T-cell (primary cell): Measurements from ENCODE around the gene ETV5. TPM values are rescaled to one million over a fixed set of nuclear protein-coding genes. Genes with fewer than 3 reads are reported as not detected.

Experiments
- ATAC-seq, 4 experiments: fragments of 200-7000 bp in 3 of 4; fragments of 150-1000 bp in 1 of 4; cut with Tn5 transposase; replicated peaks in 1 of 4; 1 replicate in 3 of 4; 2 replicates in 1 of 4; pipeline ENCODE4 v1.10.0; 2021; ENCODE audit warnings: moderate library complexity in 3 of 4, mild to moderate bottlenecking in 2 of 4, moderate number of reproducible peaks in 1 of 4
- CTCF ChIA-PET, 2 donors: fragments of 300-600 bp; sonication (Branson Sonifier 250); formaldehyde crosslinking; loops; one replicate each; lab custom pipeline; 2022; ENCODE audit warnings: antibody characterized with exemption in 2 of 2; lab: Charles Lee
- POLR2A ChIA-PET, 2 donors: fragments of 300-600 bp; sonication (Branson Sonifier 250); formaldehyde crosslinking; loops; one replicate each; lab custom pipeline; 2022; ENCODE audit warnings: antibody characterized with exemption in 2 of 2; lab: Charles Lee
- DNase-seq, 35 experiments: peaks; one replicate each; pipeline versions ENCODE4 v3.0.0 to v3.0.0-alpha.2; 2013 to 2023
- H3K27ac ChIP-seq: one replicate; pipeline ENCODE4 v1.5.1; 2013; ENCODE audit warnings: low read length
- H3K27me3 ChIP-seq, 2 experiments: replicated peaks in 1 of 2; 1 replicate in 1 of 2; 2 replicates in 1 of 2; pipeline versions ENCODE4 v1.6.1 to v1.7.0; 2013; ENCODE audit warnings: low read length in 1 of 2, mixed read lengths in 1 of 2; ENCODE audit not compliant: control insufficient read depth in 2 of 2, insufficient read depth in 2 of 2; ENCODE audit errors: extremely low read depth in 1 of 2
- H3K36me3 ChIP-seq, 2 donors: 1 replicate in 1 of 2; 2 replicates in 1 of 2; pipeline versions ENCODE4 v1.6.1 to v1.7.0; 2013; ENCODE audit warnings: low read length in 1 of 2; ENCODE audit not compliant: control insufficient read depth in 2 of 2, insufficient read depth in 1 of 2; ENCODE audit errors: extremely low read depth in 1 of 2
- H3K4me1 ChIP-seq, 2 experiments: 1 replicate in 1 of 2; 2 replicates in 1 of 2; pipeline versions ENCODE4 v1.6.1 to v1.7.0; 2013; ENCODE audit warnings: low read length in 2 of 2, mixed read lengths in 1 of 2; ENCODE audit not compliant: insufficient read depth in 2 of 2, control insufficient read depth in 1 of 2; ENCODE audit errors: extremely low read depth in 1 of 2
- H3K4me3 ChIP-seq, 2 donors: 1 replicate in 1 of 2; 2 replicates in 1 of 2; pipeline versions ENCODE4 v1.5.1 to v1.7.0; 2013; ENCODE audit warnings: mild to moderate bottlenecking in 2 of 2, low read length in 1 of 2, moderate library complexity in 1 of 2; ENCODE audit not compliant: control insufficient read depth in 1 of 2; ENCODE audit errors: extremely low read depth in 1 of 2
- H3K9me3 ChIP-seq: 2 replicates; pipeline ENCODE4 v1.7.0; 2013
- H3K27ac Mint-ChIP-seq, 2 donors: one replicate each; pipeline ENCODE4 v1.8.0; 2020 to 2021; ENCODE audit warnings: mild to moderate bottlenecking in 2 of 2, mixed read lengths in 2 of 2
- H3K27me3 Mint-ChIP-seq, 2 donors: one replicate each; pipeline ENCODE4 v1.8.0; 2021 to 2022; ENCODE audit warnings: mixed read lengths in 2 of 2
- H3K36me3 Mint-ChIP-seq: one replicate; pipeline ENCODE4 v1.8.0; 2021; ENCODE audit warnings: mixed read lengths
- H3K4me1 Mint-ChIP-seq, 3 donors: one replicate each; pipeline ENCODE4 v1.8.0; 2020 to 2022; ENCODE audit warnings: mixed read lengths in 3 of 3, mild to moderate bottlenecking in 1 of 3
- H3K4me3 Mint-ChIP-seq, 3 donors: one replicate each; pipeline ENCODE4 v1.8.0; 2020 to 2022; ENCODE audit warnings: mild to moderate bottlenecking in 3 of 3, mixed read lengths in 3 of 3, moderate library complexity in 3 of 3
- H3K9me3 Mint-ChIP-seq, 3 donors: one replicate each; pipeline ENCODE4 v1.8.0; 2020 to 2022; ENCODE audit warnings: mixed read lengths in 3 of 3
- WGBS: methylation state at CpG from one replicate; pipeline ENCODE4 v1.1.5; 2013; ENCODE audit warnings: missing lambda C conversion rate; ENCODE audit not compliant: insufficient coverage; 5-methylcytosine and 5-hydroxymethylcytosine counted together
- total RNA-seq, 35 experiments: library from RNA in 6 of 35; stranded (reverse) in 6 of 35; fragments of 120-200 nt in 1 of 35; gene quantifications; one replicate each; pipeline versions ENCODE4 v1.2.1 to v1.2.4 and lab custom pipeline; 2013 to 2026

The ETV5 gene
- total RNA-seq, 5 donors from 2014 or later (not counting 1 experiment from before 2014, with no cell fraction given) = 0.32 to 0.93 (median 0.36) TPM; not detected in 1

- ChIA-PET POLR2A (no interaction called here), CTCF (no interaction called here)
- Mint-ChIP-seq H3K4me1 (peaks cover 0 to 7% (median 6%) of the 10 kb centered on the region in 3 donors), H3K9me3 (no peaks in the 10 kb centered on the region), H3K27ac (no peak overlapping the region), H3K36me3 (no peaks in the 10 kb centered on the region), H3K27me3 (peaks cover 73 to 76% of the 10 kb centered on the region in 2 donors), H3K4me3 (no peak overlapping the region)
- H3K27me3 ChIP-seq = peaks cover 2 to 31% of the 10 kb centered on the region in 2 experiments
- H3K9me3 ChIP-seq = no peaks in the 10 kb centered on the region
- no peak overlapping the region for H3K4me3 ChIP-seq
- DNase-seq (no peak), ATAC-seq (no peak)
- no peaks in the 10 kb centered on the region for H3K36me3 ChIP-seq
- peaks cover 0 to 6% of the 10 kb centered on the region in 2 experiments for H3K4me1 ChIP-seq
- H3K27ac ChIP-seq = no peak overlapping the region
- WGBS = no CpG with 5 or more reads among the region's 3 CpGs
Measured at GRCh38 chr3:186100398-186100797, 8.5 kb downstream of the ETV5 start.

GRCh38 chr3:186099178-186099577 is 9.7 kb downstream of the ETV5 start:
- Mint-ChIP-seq H3K27ac (no peak overlapping the region), H3K4me1 (peaks cover 0 to 7% (median 6%) of the 10 kb centered on the region in 3 donors), H3K36me3 (no peaks in the 10 kb centered on the region), H3K4me3 (no peak overlapping the region), H3K9me3 (no peaks in the 10 kb centered on the region), H3K27me3 (peaks cover 77 to 79% of the 10 kb centered on the region in 2 donors)
- Histone ChIP-seq H3K4me3 (no peak overlapping the region), H3K27ac (no peak overlapping the region), H3K27me3 (peaks cover 0 to 26% of the 10 kb centered on the region in 2 experiments), H3K9me3 (no peaks in the 10 kb centered on the region), H3K4me1 (peaks cover 0 to 6% of the 10 kb centered on the region in 2 experiments), H3K36me3 (no peaks in the 10 kb centered on the region)
- DNase-seq = no peak
- ChIA-PET POLR2A (no interaction called here), CTCF (no interaction called here)
- 64% methylated on average over 2 of the region's 5 CpGs for WGBS
- ATAC-seq = no peak

- H3K27me3 Mint-ChIP-seq = peaks cover 75 to 77% of the 10 kb centered on the region in 2 donors
- POLR2A ChIA-PET = no interaction called here
- H3K27ac Mint-ChIP-seq = no peak overlapping the region
- no peak overlapping the region for H3K4me3 ChIP-seq
- no peaks in the 10 kb centered on the region for H3K9me3 Mint-ChIP-seq
- CTCF ChIA-PET = no interaction called here
- no peak overlapping the region for H3K27ac ChIP-seq
- peaks cover 0 to 6% of the 10 kb centered on the region in 2 experiments for H3K4me1 ChIP-seq
- WGBS = 44% methylated on average over 1 of the region's 3 CpGs
- ATAC-seq (no peak), DNase-seq (no peak)
- H3K36me3 Mint-ChIP-seq = no peaks in the 10 kb centered on the region
- H3K4me1 Mint-ChIP-seq = peaks cover 0 to 7% (median 6%) of the 10 kb centered on the region in 3 donors
- H3K36me3 ChIP-seq = no peaks in the 10 kb centered on the region
- peaks cover 0 to 26% of the 10 kb centered on the region in 2 experiments for H3K27me3 ChIP-seq
- no peak overlapping the region for H3K4me3 Mint-ChIP-seq
- H3K9me3 ChIP-seq = no peaks in the 10 kb centered on the region
Measured at GRCh38 chr3:186098740-186099139, 10.1 kb downstream of the ETV5 start.

- ATAC-seq (peak in 1 of 4 experiments; percentile 50), DNase-seq (peak in 1 of 35 experiments; percentile 9)
- Mint-ChIP-seq H3K27me3 (peaks cover 70 to 75% of the 10 kb centered on the region in 2 donors), H3K27ac (no peak overlapping the region), H3K36me3 (no peaks in the 10 kb centered on the region), H3K4me1 (peaks cover 0 to 7% (median 6%) of the 10 kb centered on the region in 3 donors), H3K9me3 (no peaks in the 10 kb centered on the region), H3K4me3 (peak overlapping the region in 1 of 3 donors; percentile 3)
- peak overlapping the region in 1 of 2 donors; percentile 56 for H3K4me3 ChIP-seq
- peaks cover 0 to 26% of the 10 kb centered on the region in 2 experiments for H3K27me3 ChIP-seq
- peaks cover 0 to 6% of the 10 kb centered on the region in 2 experiments for H3K4me1 ChIP-seq
- no peaks in the 10 kb centered on the region for H3K36me3 ChIP-seq
- no peak overlapping the region for H3K27ac ChIP-seq
- CTCF ChIA-PET = interaction anchor here in 1 of 2 donors (1.2 kb wide), 1 partner anchor 517 kb away, joined by 3 read pairs; no protein-coding TSS in a partner anchor
- 11% methylated on average over 12 of the region's 16 CpGs for WGBS
- no peaks in the 10 kb centered on the region for H3K9me3 ChIP-seq
- POLR2A ChIA-PET = interaction anchor here in 1 of 2 donors (0.5 to 0.7 kb wide), 2 partner anchors 15 to 476 kb away, joined by 5 to 6 read pairs; no protein-coding TSS in a partner anchor
Measured at GRCh38 chr3:186097663-186098451, 11.0 kb downstream of the ETV5 start.

- Histone ChIP-seq H3K4me1 (peaks cover 0 to 6% of the 10 kb centered on the region in 2 experiments), H3K9me3 (no peaks in the 10 kb centered on the region), H3K4me3 (no peak overlapping the region), H3K27ac (no peak overlapping the region), H3K36me3 (no peaks in the 10 kb centered on the region), H3K27me3 (peaks cover 0 to 26% of the 10 kb centered on the region in 2 experiments)
- ATAC-seq = no peak
- CTCF ChIA-PET = interaction anchor here in 1 of 2 donors (1.2 kb wide), 1 partner anchor 518 kb away, joined by 3 read pairs; no protein-coding TSS in a partner anchor
- WGBS = no CpG with 5 or more reads among the region's 4 CpGs
- no peaks in the 10 kb centered on the region for H3K9me3 Mint-ChIP-seq
- POLR2A ChIA-PET = interaction anchor here in 1 of 2 donors (0.7 kb wide), 1 partner anchor 477 kb away, joined by 5 read pairs; no protein-coding TSS in a partner anchor
- H3K4me1 Mint-ChIP-seq = peaks cover 0 to 7% (median 6%) of the 10 kb centered on the region in 3 donors
- no peak overlapping the region for H3K4me3 Mint-ChIP-seq
- H3K36me3 Mint-ChIP-seq = no peaks in the 10 kb centered on the region
- peaks cover 66 to 72% of the 10 kb centered on the region in 2 donors for H3K27me3 Mint-ChIP-seq
- no peak for DNase-seq
- H3K27ac Mint-ChIP-seq = no peak overlapping the region
Measured at GRCh38 chr3:186097317-186097662, 11.6 kb downstream of the ETV5 start.

GRCh38 chr3:186096290-186096689 is 12.6 kb downstream of the ETV5 start:
- H3K36me3 Mint-ChIP-seq = no peaks in the 10 kb centered on the region
- no CpG with 5 or more reads among the region's 2 CpGs for WGBS
- H3K4me1 ChIP-seq = peaks cover 0 to 6% of the 10 kb centered on the region in 2 experiments
- H3K9me3 Mint-ChIP-seq = no peaks in the 10 kb centered on the region
- DNase-seq = no peak
- no peaks in the 10 kb centered on the region for H3K9me3 ChIP-seq
- H3K36me3 ChIP-seq = no peaks in the 10 kb centered on the region
- POLR2A ChIA-PET = no interaction called here
- no peak for ATAC-seq
- peaks cover 61 to 70% of the 10 kb centered on the region in 2 donors for H3K27me3 Mint-ChIP-seq
- H3K27ac ChIP-seq = no peak overlapping the region
- CTCF ChIA-PET = interaction anchor here in 1 of 2 donors (1.0 kb wide), 1 partner anchor 9 kb away, joined by 4 read pairs; no protein-coding TSS in a partner anchor
- no peak overlapping the region for H3K4me3 Mint-ChIP-seq
- no peak overlapping the region for H3K27ac Mint-ChIP-seq
- H3K4me1 Mint-ChIP-seq = peaks cover 0 to 7% (median 6%) of the 10 kb centered on the region in 3 donors
- H3K27me3 ChIP-seq = peaks cover 0 to 26% of the 10 kb centered on the region in 2 experiments
- no peak overlapping the region for H3K4me3 ChIP-seq
